T-helper 22 cell (primary cell): ENCODE results near the gene SERINC3.

ENCODE experiments used
- DNase-seq: peaks from one replicate; pipeline ENCODE4 v3.0.0-alpha.2; 2020; ENCODE audit warnings: low read depth

The SERINC3 gene

DNA sequence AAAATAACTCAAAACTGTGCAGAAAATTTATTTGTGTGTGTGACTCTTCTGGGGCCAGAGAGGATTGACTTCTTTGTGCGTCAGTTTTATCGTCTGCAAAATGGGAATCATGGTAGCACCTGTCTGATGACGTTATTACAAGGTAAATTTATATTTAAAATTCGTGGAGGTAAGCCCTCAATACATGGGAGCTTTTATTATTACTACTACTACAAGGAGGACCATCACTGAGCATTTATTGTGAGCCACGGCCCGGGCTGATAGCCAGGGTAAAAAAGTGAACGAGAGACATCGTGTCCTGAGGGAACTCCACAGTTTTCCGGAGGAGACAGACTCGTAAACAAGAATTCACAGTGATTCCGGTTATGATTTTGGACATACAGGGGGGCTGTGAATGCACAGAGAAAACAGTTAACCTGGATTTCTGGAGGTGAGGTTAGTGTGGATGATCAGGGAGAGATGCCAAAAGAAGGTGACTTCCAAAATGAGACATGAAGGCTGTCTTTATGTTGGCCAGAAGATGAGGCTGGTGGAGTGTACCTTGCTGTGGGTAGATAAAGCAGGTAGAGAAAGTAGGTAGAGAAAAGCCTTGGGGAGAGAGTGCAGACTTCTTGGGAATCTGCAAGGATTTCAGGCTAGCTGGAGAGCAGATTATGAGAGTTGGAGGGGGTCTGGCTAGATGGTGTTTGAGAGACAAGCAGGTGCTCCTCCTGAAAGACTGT, 10.6 kb upstream of the SERINC3 start:
- DNase-seq = no peak

DNA sequence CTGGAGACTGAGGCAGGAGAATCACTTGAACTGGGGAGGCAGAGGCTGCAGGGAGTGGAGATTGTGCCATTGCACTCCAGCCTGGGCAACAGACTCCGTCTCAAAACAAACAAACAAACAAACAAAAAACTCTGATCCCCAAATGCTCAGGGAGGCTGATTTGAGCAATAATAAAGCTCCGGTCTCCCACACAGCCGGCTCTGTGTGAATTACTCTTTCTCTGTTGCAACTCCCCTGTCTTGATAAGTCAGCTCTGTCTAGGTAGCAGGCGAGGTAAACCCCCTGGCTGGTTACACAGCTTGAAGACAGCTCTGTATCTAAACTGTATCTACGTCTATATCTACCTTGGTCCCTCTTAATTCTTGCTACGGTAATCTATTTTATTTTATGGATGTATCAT, 6.4 kb upstream of the SERINC3 start:
- no peak for DNase-seq

DNA sequence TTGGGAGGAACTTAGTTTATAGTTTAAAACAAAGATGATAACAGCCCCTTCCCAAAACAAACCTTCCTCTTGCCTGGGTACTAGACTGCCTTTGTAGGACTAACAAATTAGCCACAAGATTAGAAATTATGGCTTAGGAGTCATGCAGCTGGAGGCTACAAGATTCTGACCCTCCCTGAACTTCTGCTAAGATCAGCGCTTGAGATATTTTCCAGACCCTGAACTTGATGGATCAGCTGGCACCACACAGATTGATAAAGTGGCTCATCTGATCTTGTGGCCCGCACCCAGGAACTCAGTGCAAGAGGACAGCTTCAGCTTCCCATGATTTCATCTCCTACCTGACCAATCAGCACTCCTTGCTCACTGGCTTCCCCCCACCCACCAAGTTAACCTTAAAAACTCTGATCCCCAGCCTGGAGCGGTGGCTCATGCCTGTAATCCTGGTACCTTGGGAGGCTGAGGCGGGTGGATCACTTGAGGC, 5.9 kb upstream of the SERINC3 start:
- no peak for DNase-seq

DNA sequence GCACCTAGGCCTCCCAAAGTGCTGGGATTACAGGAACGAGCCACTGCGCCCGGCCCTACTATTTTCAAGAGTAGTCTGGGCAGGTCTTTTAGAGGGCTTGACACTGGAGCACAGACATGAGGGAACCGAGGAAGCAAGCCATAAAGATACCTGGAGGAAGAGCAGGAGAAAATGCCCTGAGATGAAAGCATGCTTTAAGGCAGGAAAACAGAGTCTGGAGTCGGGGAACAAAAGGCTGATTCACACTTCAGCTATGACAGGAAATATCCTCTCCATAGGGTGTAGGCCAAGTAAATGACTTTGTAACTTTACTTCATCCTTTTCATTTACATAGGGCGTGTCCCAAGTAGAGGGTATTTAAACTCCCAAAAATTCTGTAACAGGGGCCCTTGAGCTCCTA, 4.3 kb upstream of the SERINC3 start:
- no peak for DNase-seq

DNA sequence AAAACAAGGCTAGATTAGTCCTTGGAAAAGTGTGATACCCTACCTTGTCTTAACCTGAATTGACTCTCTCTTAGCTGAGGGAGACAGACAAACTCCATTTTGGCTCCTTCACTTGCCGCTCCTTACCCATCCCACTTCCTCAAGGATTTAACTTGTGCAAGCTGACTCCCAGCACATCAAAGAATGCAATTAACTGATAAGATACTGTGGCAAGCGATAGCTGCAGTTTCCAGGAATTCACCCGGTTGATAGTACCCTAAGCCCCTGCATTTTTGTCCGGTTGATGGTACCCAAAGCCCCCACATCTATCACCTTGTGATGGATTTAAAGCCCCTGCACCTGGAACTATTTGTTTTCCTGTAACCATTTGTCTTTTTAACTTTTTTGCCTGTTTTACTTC, 1.9 kb upstream of the SERINC3 start:
- DNase-seq = no peak

DNA sequence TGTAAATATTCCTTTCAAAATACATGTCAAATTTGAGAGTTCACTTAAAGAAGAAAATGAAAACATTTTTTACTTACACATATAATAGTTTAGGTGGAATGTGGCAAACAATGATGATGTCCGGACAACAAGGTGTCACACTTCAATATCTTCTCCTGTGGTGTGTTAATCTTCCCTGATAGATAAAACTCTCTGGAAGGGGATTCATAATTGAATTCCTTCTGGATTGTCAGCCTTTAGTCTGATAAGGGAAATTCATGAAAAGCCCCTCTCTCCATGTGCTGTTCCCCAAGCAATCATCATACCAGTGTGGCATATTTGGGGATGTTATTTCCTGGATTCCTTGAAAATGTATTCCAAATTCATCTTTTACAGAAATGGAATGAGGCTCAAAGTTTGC, 971 bp upstream of the SERINC3 start:
- no peak for DNase-seq

DNA sequence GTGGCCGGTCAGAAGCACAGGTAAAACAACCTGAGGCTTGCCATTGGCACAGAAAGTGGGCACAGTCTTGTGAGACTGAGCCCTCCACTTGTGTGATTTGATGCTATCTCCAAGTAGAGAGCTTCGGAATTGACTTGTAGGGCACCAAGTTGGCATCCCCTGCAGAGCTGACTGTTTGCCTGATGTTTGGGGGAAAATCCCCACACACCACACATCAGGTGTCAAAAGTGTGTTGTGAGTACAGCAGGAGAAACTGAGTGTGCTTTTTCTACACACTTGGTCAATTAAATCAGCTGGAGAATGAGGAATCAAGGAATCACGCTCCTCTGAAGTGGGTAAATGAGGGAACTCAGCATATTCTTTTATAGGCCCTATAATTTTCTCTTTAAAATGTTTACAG, 989 bp downstream of the SERINC3 start:
- DNase-seq = no peak

DNA sequence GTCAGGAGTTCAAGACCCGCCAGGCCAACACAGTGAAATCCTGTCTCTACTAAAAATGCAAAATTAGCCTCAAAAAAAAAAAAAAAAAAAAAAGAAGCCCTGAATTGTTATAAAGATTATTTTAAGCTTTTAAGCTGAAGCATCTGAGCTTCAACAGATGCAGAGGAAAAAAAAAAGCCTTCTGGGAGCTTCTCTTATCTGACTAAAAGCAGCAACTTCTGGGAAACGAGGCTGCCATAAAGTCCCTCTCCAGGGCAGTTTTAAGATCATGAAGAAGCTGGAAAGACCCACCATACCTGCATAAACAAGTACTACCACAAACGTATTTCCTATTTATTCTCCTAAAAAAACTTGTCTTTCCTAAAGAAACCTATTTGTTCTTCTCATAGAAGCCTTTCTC, 3.6 kb downstream of the SERINC3 start:
- DNase-seq = no peak

DNA sequence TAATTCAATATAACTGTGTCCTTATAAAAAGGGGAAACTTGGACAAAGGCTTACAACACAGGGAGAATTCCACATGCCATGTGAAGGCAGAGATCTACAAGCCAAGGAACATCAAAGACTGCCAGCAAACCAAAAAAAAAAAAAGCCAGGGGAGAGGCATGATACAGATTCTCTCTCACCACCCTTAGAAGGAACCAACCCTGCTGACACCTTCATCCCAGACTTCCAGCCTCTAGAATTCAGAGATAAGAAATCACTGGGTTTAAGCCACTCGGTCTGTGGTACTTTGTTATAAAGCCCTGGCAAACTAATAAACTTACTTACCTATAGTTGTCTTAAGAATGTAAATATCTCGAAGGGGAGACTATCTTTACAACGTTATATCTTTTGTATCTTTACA, 4.4 kb downstream of the SERINC3 start:
- no peak for DNase-seq

DNA sequence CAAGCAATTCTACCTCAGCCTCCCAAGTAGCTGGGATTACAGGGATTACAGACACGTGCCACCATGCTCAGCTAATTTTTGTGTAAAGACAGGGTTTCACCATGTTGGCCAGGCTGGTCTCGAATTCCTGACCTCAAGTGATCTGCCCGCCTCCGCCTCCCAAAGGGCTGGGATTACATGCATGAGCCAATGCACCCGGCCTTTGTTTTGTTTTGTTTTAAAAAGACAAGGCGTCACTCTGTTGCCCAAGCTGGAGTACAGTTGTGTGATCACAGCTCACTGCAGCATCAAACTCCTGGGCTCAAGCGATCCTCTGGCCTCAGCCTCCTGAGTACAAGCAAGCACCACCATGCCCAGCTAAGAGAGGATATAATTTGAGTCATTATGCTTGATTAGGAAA, 5.4 kb downstream of the SERINC3 start:
- no peak for DNase-seq

DNA sequence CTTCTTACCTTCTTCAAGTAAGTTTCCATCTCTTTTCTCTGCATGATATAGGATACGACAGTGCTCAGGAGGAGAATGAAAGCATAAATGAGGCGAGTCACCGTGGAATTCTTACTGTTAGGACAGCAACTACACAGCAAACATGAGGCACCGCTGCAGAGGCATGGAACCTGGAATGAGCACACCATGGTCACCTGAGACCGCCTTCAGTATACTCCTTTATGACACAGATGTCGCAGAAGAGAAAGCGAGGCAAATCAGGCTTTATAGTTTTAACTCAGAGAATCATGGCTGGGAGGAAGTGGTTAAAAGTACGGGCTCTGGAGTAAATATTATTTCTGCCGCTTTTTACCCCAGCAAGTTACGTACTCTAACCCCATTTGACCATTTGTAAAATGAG, 8.0 kb downstream of the SERINC3 start:
- DNase-seq = no peak

DNA sequence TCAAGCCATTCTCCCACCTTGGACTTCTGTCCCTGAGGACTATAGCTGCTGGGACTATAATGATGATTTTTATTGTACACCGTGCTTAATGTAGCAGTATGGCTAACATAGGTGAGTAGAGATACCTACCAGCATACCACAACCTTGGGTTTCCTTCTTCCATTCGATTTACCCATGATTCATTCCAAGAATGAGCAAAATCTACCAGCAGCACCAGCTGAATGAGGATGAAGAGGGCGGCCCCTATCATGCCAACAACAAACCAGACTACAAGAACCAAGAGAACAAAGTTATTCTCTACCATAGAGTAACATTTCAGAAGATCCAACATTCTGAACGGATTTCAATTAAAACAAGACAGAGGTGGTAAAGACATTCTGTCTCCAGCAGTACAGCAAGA, 12.1 kb downstream of the SERINC3 start:
- no peak for DNase-seq

DNA sequence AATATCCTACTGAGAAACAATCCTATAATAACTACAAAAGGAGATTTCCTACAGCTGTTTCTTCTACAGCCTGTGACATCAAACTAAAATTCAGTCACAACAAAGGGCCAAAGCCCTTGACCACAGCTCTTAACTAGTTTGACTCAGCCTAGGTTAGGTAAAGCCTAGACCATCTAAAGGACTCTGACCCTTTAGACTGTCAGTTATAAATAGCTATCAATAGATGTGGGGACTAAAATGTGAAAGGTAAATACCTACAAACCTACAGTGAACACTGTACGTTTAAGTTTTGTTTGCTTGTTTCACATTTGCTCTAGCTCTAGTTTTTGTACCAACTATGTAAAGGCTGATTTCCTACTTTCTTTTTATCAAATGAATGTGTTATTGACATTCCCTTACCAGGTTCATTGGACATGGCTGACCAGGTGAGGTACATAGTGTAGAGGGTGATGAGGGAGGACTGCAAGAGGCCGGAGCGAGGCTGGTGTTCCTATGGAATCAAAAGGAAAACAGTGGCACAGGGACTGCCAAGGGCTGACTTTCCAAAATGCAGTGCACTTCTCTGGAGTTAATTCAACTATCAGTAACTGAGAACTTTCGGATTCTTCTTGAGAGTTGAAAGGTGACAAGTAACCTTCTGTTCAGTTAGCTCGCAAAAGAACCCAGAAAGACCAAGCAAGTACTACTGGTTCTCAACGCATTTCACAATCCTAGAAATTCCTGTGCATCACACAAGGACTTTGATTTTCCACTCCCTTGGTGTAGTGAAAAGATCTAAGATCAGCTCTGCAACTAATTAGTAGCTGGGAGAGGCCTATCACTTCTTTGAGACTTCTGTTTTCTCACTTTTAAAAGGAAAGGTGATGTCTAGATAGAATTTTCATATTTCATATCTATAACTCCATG, 17.2 kb downstream of the SERINC3 start:
- no peak for DNase-seq

DNA sequence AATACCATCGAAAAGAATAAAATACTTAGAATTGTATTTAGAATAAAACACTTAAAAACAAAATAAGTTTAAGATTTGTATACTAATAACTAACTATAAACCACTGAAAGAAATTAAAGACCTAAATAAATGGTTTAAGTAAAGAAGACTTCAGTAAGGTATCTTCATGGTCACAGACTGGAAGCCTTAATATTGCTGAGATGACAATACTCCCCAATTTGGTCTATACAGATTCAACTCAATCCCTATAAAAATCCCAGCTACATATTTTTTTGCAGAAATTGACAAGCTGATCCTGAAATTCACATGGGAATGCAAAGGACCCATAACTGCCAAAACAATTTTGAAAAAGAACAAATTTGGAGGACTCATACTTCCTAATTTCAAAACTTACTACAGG, 18.9 kb downstream of the SERINC3 start:
- no peak for DNase-seq

DNA sequence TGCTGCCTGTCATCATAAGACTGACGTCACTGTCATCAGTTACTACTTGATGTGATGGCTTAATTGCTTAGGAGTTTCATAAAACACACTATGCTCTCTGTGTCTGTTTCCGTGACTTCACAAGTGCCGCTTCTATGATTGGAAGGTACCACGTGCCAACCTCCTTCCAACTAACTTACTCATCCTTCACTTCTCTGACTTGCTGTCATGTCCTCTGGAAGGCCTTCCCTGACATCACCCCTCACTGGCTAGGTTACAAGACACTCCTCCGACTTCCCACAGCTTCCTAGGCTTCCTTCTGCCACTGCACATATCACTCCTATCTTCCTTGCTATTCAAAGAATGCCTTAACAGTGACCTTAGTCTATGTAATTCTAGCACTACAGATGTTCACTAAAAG, 20.4 kb downstream of the SERINC3 start:
- DNase-seq = no peak

DNA sequence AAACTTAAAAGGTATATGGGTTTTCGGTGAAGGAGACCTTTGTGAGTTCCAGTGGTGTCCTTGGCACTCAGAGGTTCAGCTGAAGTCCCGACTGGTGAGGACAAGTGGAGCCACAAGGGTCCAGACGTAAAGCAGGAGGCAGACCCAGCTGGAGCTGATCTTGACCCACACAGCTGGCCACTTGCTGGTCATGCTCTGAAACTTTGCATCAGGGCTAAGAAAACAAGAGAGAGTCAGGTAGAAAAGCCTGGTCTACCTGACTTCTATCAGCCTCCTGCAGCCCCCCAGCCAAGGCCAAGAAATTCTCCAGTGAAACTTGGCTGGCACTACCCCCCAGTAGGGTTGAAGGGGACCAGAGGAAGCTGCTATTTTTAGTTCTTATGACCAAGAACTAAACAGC, 21.6 kb downstream of the SERINC3 start:
- DNase-seq = no peak

DNA sequence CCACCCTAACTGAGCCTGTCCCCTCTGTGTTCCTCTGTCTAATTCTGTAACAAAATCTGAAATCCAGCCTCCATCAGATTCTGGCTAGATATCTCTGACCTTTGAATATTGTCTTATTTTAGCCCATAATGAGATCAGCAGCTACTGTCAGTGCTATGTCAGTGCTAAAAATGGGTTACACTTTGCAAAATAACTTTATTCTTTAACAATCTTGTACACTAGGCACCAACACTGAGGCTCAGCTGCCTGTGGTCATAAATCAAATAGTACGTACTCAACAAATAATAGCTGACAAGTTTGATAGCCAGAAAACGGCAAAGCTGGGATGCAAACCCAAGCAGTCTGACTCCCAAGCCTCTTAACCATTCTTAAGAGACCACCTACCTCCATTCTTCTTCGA, 24.1 kb downstream of the SERINC3 start:
- no peak for DNase-seq

DNA sequence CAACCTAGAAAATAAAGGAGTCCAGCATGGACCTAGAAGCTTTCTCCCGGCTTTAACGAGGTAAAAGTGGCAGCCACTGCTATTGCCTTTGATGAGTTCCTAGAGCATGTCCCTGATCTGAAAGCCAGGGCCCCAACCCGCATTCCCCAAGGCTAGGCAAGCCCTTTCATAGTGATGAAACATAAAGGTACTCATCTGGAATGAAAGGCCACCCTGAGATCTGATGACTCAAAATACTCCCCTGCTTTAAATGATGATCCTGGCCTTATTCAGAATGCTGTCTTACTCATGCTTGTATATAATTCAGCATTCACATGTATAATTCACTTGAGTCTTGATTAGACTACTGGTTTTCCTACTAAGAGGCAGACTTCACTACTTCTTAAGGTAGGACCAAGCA, 24.9 kb downstream of the SERINC3 start:
- no peak for DNase-seq

DNA sequence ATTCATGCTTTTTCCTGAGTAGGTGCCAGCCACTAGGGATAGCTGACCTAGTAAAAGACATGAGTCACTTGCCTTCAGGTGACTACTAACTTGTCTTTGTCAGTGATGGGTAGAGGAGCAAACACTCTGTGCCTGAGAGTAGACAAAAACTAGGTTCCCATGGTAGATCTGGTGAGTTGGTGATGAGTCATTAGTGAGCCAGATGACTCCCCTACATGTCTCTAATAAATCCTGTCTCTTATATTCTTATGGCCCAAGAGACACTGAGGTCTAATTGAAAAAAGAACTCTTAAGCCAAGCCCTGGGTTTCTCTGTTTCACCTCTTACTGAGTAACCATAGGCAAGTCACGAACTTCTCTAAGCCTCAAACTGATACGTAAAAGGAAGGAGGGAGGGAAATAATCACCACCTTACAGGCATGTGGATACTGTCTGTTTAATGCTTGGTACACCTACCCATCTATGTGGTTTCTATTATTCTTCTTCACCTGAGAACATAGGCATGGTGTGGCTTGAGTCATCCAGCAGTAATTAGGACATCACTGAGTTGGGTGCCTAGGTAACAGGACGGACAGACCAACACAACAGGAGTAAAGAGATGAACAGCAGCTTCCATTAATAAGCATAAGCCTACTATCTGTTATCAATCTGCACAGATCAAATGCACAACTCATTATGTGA, 25.9 kb downstream of the SERINC3 start:
- DNase-seq = no peak

DNA sequence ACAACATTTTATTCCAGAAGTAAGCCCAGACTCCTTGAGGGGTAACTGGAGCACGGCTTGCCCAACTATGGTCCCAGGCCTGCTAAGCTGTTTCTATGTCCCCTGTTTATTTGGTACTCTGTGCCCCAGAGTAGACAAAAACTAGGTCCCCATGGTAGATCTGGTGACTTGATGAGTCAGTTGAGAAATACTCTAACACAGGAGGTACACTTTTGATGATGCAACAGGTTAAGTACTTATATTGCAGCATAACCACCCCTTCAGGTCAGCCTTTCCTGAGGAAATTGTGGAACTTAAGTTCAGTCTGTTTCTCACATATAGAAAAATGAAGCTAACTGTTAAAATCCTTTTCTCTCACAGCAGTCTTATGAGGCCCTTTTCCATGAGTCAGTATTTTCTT, 26.6 kb downstream of the SERINC3 start:
- DNase-seq = no peak

DNA sequence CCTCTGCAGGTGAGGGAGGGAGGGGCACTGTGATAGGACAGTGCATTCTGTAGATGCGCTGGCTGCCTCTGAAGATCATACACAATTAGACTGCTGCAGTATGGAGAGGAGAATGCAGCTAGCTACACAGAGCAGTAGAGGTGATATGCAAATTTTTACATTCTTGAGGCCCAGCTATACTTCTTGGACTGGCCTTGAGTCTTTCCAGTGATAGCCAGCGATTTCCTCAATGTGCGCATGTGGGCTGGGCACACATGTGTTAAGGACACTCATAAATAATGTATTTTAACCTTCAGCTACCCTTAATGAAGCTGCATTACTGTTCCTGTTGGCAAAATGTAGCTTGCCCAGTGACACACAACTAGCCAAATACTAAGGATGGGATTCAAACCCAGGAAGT, 27.2 kb downstream of the SERINC3 start:
- DNase-seq = no peak

DNA sequence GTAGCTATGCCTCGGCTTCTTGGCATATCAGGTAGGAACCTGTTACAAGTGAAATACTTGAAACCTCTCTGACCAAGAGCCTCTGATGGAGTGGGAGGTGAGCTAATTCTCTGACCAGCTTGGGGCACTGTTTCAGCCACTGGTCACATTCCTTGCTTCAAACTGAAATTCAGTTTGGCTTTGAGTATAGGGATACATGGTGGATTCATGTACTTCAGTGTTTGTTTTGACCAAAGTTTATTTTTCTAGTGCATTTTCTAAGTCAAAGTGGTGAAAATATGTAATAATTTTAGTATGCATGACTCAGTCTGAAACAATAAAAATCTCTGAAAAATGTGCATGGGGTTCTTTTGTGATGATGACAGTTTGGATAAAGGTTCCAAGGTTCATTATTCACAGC, 27.6 kb downstream of the SERINC3 start:
- DNase-seq = no peak
